Measurements from ENCODE around the gene SRP72.

DNA sequence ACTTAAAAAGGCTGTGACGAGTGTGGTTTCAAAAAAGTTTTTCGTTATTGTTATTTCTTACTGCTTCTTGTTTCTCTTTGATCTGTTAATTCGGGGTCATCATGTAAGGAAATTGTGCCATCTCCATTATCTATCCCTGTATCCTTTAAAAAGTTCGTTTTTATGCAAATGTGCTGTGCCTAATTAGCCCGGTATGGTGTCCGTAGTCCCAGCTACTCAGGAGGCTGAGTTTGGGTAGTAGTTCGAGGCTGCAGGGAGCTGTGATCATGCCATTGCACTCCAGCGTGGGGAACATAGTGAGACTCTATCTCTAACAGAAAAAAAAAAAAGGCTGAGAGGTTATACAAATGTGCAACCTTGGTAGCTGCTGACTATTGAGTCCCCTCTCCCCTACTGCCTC, 83.2 kb downstream of the SRP72 start:
- TF ChIP-seq, protein P1, sequence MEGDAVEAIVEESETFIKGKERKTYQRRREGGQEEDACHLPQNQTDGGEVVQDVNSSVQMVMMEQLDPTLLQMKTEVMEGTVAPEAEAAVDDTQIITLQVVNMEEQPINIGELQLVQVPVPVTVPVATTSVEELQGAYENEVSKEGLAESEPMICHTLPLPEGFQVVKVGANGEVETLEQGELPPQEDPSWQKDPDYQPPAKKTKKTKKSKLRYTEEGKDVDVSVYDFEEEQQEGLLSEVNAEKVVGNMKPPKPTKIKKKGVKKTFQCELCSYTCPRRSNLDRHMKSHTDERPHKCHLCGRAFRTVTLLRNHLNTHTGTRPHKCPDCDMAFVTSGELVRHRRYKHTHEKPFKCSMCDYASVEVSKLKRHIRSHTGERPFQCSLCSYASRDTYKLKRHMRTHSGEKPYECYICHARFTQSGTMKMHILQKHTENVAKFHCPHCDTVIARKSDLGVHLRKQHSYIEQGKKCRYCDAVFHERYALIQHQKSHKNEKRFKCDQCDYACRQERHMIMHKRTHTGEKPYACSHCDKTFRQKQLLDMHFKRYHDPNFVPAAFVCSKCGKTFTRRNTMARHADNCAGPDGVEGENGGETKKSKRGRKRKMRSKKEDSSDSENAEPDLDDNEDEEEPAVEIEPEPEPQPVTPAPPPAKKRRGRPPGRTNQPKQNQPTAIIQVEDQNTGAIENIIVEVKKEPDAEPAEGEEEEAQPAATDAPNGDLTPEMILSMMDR (IDR thresholded peaks at IDR 0.05) = no peak
- TF ChIP-seq, protein P2, sequence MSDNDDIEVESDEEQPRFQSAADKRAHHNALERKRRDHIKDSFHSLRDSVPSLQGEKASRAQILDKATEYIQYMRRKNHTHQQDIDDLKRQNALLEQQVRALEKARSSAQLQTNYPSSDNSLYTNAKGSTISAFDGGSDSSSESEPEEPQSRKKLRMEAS (CRISPR knock-in tag; IDR thresholded peaks at IDR 0.05) = no peak
- no peak for TF ChIP-seq HMGXB4 (CRISPR knock-in tag; IDR thresholded peaks at IDR 0.05)
- no peak for TF ChIP-seq ZNF138 (CRISPR knock-in tag; conservative IDR thresholded peaks at IDR 0.05)

Measured in WTC11 (cell line).